ENCODE data around the gene CCDC88A.

DNA sequence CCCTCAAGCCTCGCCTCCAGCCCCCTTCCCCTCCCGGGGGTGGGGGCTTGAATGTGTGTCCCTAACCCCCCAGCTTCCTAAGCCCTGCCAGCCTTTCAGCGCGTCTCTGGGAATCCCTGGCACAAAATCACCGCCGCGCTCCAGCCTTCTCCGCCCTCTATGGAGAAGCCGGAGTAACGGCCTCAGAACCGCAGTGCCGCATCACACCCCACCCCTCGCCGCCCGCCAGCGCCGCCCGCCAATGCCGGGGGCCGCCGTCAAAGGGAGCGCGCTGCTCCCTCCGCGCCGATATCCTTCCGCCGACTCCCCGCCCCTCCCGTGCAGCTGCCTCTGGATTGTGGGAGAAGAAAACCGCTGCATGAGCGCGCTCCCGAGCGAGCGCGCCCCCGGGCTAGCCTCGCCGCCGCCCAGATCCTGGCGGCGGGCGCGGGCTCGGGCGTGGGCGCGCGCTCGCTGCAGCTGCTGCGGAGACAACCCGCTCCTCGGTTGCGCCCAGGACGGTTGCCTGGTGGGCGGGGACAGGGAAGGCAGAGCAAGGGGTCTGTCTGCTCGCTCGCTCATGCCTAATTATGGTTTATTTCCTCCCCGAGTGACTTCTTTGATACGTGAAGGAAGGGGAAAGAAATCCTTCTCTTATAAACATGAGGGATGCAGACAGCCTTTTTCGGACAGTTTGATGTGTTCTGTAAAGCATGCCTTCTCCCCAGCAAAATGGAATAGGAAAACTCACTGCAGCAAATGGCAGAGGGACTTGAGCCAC lies at the start of gene CCDC88A:
- peak; percentile 75 for TF ChIP-seq POLR2A (IDR thresholded peaks at IDR 0.05; ENCODE audit: low read length)
- TF ChIP-seq GATA1 (IDR thresholded peaks at IDR 0.05; ENCODE audit: low read depth, low read length) = no peak
